PC-9 (cell line): Measurements from ENCODE around the gene AP2B1. TPM values are rescaled to one million over a fixed set of nuclear protein-coding genes. Genes with fewer than 3 reads are reported as not detected.

Experiments used
- BruUV-seq: library from RNA; stranded (reverse); fragments of 400-500 nt; replicated peaks from 2 replicates; lab custom pipeline; 2021; lab: Mats Ljungman, UMichigan
- CTCF ChIA-PET: fragments of 300-600 bp; sonication (Branson Sonifier 250); formaldehyde crosslinking; loops from one replicate; lab custom pipeline; 2022; ENCODE audit warnings: antibody characterized with exemption; lab: Charles Lee
- POLR2A ChIA-PET: fragments of 300-600 bp; sonication (Branson Sonifier 250); formaldehyde crosslinking; loops from one replicate; lab custom pipeline; 2022; ENCODE audit warnings: antibody characterized with exemption; ENCODE audit not compliant: unreplicated experiment; lab: Charles Lee
- DNase-seq, 2 experiments: peaks; one replicate each; pipeline versions ENCODE4 v3.0.0 to v3.0.0-alpha.2; 2015 to 2022; ENCODE audit warnings: mixed read lengths in 1 of 2
- H2AFZ ChIP-seq: fragments of 200-600 bp; sonication (generic); 2 replicates; pipeline ENCODE4 v1.8.1; 2017; ENCODE audit warnings: antibody characterized with exemption
- H3F3A ChIP-seq: fragments of 200-600 bp; sonication (generic); 2 replicates; pipeline ENCODE4 v1.8.1; 2017; ENCODE audit warnings: antibody characterized with exemption, mild to moderate bottlenecking, low read depth; ENCODE audit not compliant: insufficient read depth
- H3K27ac ChIP-seq: fragments of 200-600 bp; sonication (generic); 2 replicates; pipeline ENCODE4 v1.6.1; 2016; ENCODE audit warnings: mixed run types
- H3K27me3 ChIP-seq: fragments of 200-600 bp; sonication (generic); 2 replicates; pipeline ENCODE4 v1.6.1; 2016; ENCODE audit warnings: low read depth, mixed run types; ENCODE audit not compliant: insufficient read depth
- H3K36me3 ChIP-seq: fragments of 200-600 bp; sonication (generic); 2 replicates; pipeline ENCODE4 v1.6.1; 2016; ENCODE audit warnings: low read depth, mixed run types
- H3K4me1 ChIP-seq: fragments of 200-600 bp; sonication (generic); replicated peaks from 2 replicates; pipeline ENCODE4 v1.6.1; 2016; ENCODE audit warnings: mixed run types; ENCODE audit not compliant: insufficient read depth
- H3K4me2 ChIP-seq: fragments of 200-600 bp; sonication (generic); 2 replicates; pipeline ENCODE4 v1.6.1; 2017; ENCODE audit warnings: mixed run types
- H3K4me3 ChIP-seq: fragments of 200-600 bp; sonication (generic); 2 replicates; pipeline ENCODE4 v1.6.1; 2016; ENCODE audit warnings: mixed run types
- H3K79me2 ChIP-seq: fragments of 200-600 bp; sonication (generic); 2 replicates; pipeline ENCODE4 v1.6.1; 2017; ENCODE audit warnings: low read depth, mixed run types
- H3K9me2 ChIP-seq: fragments of 200-600 bp; sonication (generic); 2 replicates; pipeline ENCODE4 v1.8.1; 2017; ENCODE audit warnings: mild to moderate bottlenecking; ENCODE audit not compliant: insufficient read depth
- H3K9me3 ChIP-seq: fragments of 200-600 bp; sonication (generic); 2 replicates; pipeline ENCODE4 v1.8.1; 2016; ENCODE audit warnings: low read depth; ENCODE audit not compliant: insufficient read depth
- H4K20me1 ChIP-seq: fragments of 200-600 bp; sonication (generic); 2 replicates; pipeline ENCODE4 v1.8.1; 2017; ENCODE audit not compliant: insufficient read depth
- CTCF ChIP-seq: fragments of 200-600 bp; sonication (generic); conservative IDR thresholded peaks from 2 replicates; pipeline ENCODE4 v1.6.1; 2017; ENCODE audit warnings: mixed run types, antibody characterized with exemption, mild to moderate bottlenecking, moderate library complexity
- EZH2 ChIP-seq: fragments of 200-600 bp; sonication (generic); IDR thresholded peaks from 2 replicates; pipeline ENCODE4 v1.8.0; 2017; ENCODE audit warnings: antibody characterized with exemption, low read depth
- intact Hi-C: fragments of 100-400 bp; cut with micrococcal nuclease; formaldehyde crosslinking; loops from one replicate; pipeline ENCODE4 v1.10.0; 2022; ENCODE audit not compliant: unreplicated experiment
- total RNA-seq: library from RNA; stranded (reverse); gene quantifications from 2 replicates; pipeline ENCODE4 v1.2.3, GENCODE V29; 2021

AP2B1 gene
- total RNA-seq, 1 experiment from 2014 or later: 186 TPM

GRCh38 chr17:35769895-35770486, 182.9 kb downstream of the AP2B1 start:
- TF ChIP-seq CTCF: no peak
- no peak for TF ChIP-seq EZH2

GRCh38 chr17:35773129-35773528, 186.0 kb downstream of the AP2B1 start:
- ChIA-PET POLR2A (no interaction called here), CTCF (no interaction called here)
- H3K9me3 ChIP-seq: no peaks in the 10 kb centered on the region
- H3K4me3 ChIP-seq: no peak overlapping the region
- H3K4me2 ChIP-seq: no peak overlapping the region
- intact Hi-C loops: no loop called here
- H4K20me1 ChIP-seq: no peaks in the 10 kb centered on the region
- H3K27me3 ChIP-seq: peaks cover 23% of the 10 kb centered on the region
- H3K4me1 ChIP-seq: peaks cover 16% of the 10 kb centered on the region
- no peaks in the 10 kb centered on the region for H3K79me2 ChIP-seq
- H3K9me2 ChIP-seq: no peaks in the 10 kb centered on the region
- peaks cover 15% of the 10 kb centered on the region; the same call in 1 of the 2 replicates for H3F3A ChIP-seq
- H3K27ac ChIP-seq: no peak overlapping the region
- TF ChIP-seq EZH2 (no peak), CTCF (no peak)
- H3K36me3 ChIP-seq: no peaks in the 10 kb centered on the region
- no peak overlapping the region for H2AFZ ChIP-seq
- DNase-seq: no peak
- no TSS peak for BruUV-seq

More at GRCh38 chr17:35769895-35770486, 182.9 kb downstream of the AP2B1 start:
- Histone ChIP-seq H3K27me3 (peaks cover 43% of the 10 kb centered on the region), H3K27ac (no peak overlapping the region), H3K4me2 (no peak overlapping the region), H3K36me3 (no peaks in the 10 kb centered on the region), H3F3A (no peaks in the 10 kb centered on the region), H3K4me1 (no peaks in the 10 kb centered on the region), H2AFZ (no peak overlapping the region), H3K79me2 (no peaks in the 10 kb centered on the region), H3K9me2 (no peaks in the 10 kb centered on the region), H4K20me1 (no peaks in the 10 kb centered on the region), H3K4me3 (no peak overlapping the region), H3K9me3 (no peaks in the 10 kb centered on the region)
- ChIA-PET POLR2A (interaction anchor here (1.0 kb wide), 1 partner anchor 73 kb away, joined by 3 read pairs; no protein-coding TSS in a partner anchor), CTCF (interaction anchor here (0.5 kb wide), 1 partner anchor 17 kb away, joined by 3 read pairs; no protein-coding TSS in a partner anchor)
- intact Hi-C loops: no loop called here
- no TSS peak for BruUV-seq
- DNase-seq: no peak

- ChIA-PET CTCF (interaction anchor here (0.7 kb wide), 1 partner anchor 31 kb away, joined by 3 read pairs; no protein-coding TSS in a partner anchor), POLR2A (interaction anchor here (0.5 kb wide), 1 partner anchor 34 kb away, joined by 3 read pairs; no protein-coding TSS in a partner anchor)
- no peak overlapping the region for H3K4me3 ChIP-seq
- BruUV-seq: no TSS peak
- no peaks in the 10 kb centered on the region for H3K9me2 ChIP-seq
- DNase-seq: no peak
- H3K36me3 ChIP-seq: no peaks in the 10 kb centered on the region
- H4K20me1 ChIP-seq: no peaks in the 10 kb centered on the region
- no peaks in the 10 kb centered on the region for H3K79me2 ChIP-seq
- no peak overlapping the region for H3K4me2 ChIP-seq
- peaks cover 16% of the 10 kb centered on the region for H3K27me3 ChIP-seq
- H3K27ac ChIP-seq: no peak overlapping the region
- H3F3A ChIP-seq: peaks cover 21% of the 10 kb centered on the region; the same call in 1 of the 2 replicates
- intact Hi-C loops: no loop called here
- no peak overlapping the region for H2AFZ ChIP-seq
- peaks cover 23% of the 10 kb centered on the region for H3K4me1 ChIP-seq
- TF ChIP-seq EZH2: no peak
- TF ChIP-seq CTCF: no peak
- H3K9me3 ChIP-seq: no peaks in the 10 kb centered on the region
Observed at GRCh38 chr17:35773679-35774425, 186.7 kb downstream of the AP2B1 start.
